ENCODE results near the gene RFC3.

Gene RFC3

DNA sequence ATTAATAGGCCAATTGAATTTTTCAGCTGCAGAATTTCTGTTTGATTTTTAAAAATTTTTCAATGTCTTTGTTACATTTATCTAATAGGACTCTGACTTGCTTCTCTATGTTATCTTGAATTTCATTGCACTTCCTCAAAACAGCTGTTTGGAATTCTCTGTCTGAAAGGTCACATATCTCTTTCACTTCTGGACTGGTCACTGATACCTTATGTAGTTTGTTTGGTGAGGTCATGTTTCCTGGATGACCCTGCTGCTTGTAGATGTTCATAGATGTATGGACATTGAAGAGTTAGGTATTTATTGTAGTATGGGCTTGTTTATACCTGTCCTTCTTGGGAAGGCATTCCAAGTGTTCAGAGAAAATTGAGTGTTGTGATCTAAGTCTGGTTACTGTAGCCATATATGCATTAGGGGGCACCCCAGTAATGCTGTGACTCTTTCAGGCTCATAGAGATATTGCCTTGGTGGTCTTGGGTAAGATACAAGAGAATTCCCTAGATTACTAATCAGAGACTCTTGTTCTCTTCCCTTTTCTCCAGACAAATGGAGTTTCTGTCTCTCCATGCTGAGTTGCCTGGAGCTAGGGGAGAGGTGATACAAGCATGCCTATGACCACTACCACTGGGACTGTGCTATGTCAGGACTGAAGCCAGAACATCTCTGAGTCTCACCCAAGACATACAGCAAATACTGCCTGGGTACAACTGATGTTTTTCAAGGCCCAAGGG is 27.8 kb downstream of the RFC3 start:
- no peaks in the 10 kb centered on the region for H3K4me1 ChIP-seq (ENCODE audit: insufficient read depth, low read length)
- no peak overlapping the region for H3K4me3 ChIP-seq (ENCODE audit: low read length)
- no peak overlapping the region for H3K27ac ChIP-seq (ENCODE audit: low read depth, low read length)
- H3K9me3 ChIP-seq (ENCODE audit: insufficient read depth, low read depth, low read length), result no peaks in the 10 kb centered on the region
- no peak overlapping the region for H3K9ac ChIP-seq (ENCODE audit: low read depth, low read length)
- H3K27me3 ChIP-seq (ENCODE audit: insufficient read depth, low read length), result no peaks in the 10 kb centered on the region
- H3K36me3 ChIP-seq (ENCODE audit: insufficient read depth, low read length), result peaks cover 68% of the 10 kb centered on the region

DNA sequence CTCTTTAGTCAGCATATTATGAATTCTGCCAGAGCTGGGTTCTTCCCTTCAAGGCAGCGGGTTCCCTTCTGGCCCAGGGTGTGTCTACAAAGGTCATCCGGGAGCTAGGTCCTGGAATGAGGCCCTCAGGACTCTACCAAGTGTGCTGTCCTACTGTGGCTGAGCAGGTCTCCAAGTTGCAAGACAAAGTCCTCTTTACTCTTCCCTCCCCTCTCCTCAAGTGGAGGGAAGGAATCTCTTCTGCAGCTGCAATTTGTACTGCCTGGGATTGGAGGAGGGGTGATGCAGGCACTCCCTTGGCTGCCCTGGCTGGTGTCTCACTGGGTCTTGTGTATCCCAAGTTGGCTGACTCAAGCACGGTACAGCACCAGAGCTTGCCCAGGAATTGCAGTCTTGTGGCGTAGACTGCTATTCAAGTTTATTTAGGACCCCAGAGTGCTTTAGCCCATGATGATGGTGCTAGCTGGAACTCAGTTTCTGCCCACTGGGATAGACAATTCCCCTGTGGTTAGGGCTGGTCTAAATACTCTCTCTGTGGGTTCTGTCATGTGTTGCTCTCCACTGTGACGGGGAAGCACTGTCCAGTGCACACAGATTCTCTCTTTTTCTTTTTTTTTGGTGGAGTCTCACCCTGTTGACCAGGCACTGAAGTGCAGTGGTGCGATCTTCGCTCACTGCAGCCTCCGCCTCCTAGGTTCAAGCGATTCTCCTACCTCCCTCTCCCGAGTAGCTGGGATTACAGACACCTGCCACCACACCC is 28.5 kb downstream of the RFC3 start:
- Histone ChIP-seq H3K27me3 (ENCODE audit: insufficient read depth, low read length) (no peaks in the 10 kb centered on the region), H3K4me3 (ENCODE audit: low read length) (no peak overlapping the region), H3K9me3 (ENCODE audit: insufficient read depth, low read depth, low read length) (no peaks in the 10 kb centered on the region), H3K27ac (ENCODE audit: low read depth, low read length) (no peak overlapping the region), H3K4me1 (ENCODE audit: insufficient read depth, low read length) (no peaks in the 10 kb centered on the region), H3K36me3 (ENCODE audit: insufficient read depth, low read length) (peaks cover 63% of the 10 kb centered on the region), H3K9ac (ENCODE audit: low read depth, low read length) (no peak overlapping the region)
- 97% methylated on average over 10 of the region's 10 CpGs for WGBS

DNA sequence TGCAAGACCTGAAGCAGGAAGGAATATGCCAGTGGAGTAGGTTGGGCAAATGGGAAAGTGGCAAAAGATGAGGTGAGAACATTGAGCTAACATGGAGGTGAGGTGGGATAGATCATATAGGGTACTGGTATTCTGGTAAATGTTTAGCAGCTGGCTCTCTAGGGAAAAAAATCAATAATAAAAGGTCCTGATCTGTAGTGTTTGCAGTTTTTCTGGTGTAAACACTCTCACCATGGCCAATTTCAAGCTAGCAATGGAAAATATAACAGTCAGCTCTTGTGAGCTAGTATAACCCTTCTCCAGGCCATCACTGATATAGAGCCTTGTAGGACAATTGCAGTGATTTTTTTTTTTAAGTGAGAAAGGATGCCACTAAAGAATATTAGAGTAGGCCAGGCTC is 31.3 kb downstream of the RFC3 start:
- peaks cover 43% of the 10 kb centered on the region for H3K36me3 ChIP-seq (ENCODE audit: insufficient read depth, low read length)

DNA sequence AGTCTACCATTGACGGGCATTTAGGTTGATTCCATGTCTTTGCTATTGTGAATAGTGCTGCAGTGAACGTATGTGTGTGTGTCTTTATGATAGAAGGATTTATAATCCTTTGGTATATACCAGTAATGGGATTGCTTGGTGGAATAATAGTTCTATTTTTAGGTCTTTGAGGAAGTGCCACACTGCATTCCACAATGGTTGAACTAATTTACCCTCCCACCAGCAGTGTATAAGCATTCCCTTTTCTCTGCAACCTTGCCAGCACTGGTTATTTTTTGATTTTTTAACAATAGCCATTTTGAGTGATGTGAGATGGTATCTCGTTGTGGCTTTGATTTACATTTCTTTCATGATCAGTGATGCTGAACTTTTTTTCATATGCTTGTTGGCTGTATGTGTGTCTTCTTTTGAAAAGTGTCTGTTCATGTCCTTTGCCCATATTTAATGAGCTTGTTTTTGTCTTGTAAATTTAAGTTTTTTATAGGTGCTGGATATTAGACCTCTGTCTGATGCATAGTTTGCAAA is 37.5 kb downstream of the RFC3 start:
- no peaks in the 10 kb centered on the region for H3K9me3 ChIP-seq (ENCODE audit: insufficient read depth, low read depth, low read length)
- H3K9ac ChIP-seq (ENCODE audit: low read depth, low read length), result no peak overlapping the region
- WGBS, result 91% methylated on average over 3 of the region's 3 CpGs
- H3K36me3 ChIP-seq (ENCODE audit: insufficient read depth, low read length), result no peaks in the 10 kb centered on the region
- no peak overlapping the region for H3K27ac ChIP-seq (ENCODE audit: low read depth, low read length)
- H3K4me3 ChIP-seq (ENCODE audit: low read length), result no peak overlapping the region
- no peaks in the 10 kb centered on the region for H3K27me3 ChIP-seq (ENCODE audit: insufficient read depth, low read length)
- no peaks in the 10 kb centered on the region for H3K4me1 ChIP-seq (ENCODE audit: insufficient read depth, low read length)

More for the DNA sequence above, 31.3 kb downstream of the RFC3 start:
- H3K9me3 ChIP-seq (ENCODE audit: insufficient read depth, low read depth, low read length), result no peaks in the 10 kb centered on the region
- no peak overlapping the region for H3K4me3 ChIP-seq (ENCODE audit: low read length)
- H3K4me1 ChIP-seq (ENCODE audit: insufficient read depth, low read length), result no peaks in the 10 kb centered on the region
- H3K27ac ChIP-seq (ENCODE audit: low read depth, low read length), result no peak overlapping the region
- H3K27me3 ChIP-seq (ENCODE audit: insufficient read depth, low read length), result no peaks in the 10 kb centered on the region
- no peak overlapping the region for H3K9ac ChIP-seq (ENCODE audit: low read depth, low read length)

DNA sequence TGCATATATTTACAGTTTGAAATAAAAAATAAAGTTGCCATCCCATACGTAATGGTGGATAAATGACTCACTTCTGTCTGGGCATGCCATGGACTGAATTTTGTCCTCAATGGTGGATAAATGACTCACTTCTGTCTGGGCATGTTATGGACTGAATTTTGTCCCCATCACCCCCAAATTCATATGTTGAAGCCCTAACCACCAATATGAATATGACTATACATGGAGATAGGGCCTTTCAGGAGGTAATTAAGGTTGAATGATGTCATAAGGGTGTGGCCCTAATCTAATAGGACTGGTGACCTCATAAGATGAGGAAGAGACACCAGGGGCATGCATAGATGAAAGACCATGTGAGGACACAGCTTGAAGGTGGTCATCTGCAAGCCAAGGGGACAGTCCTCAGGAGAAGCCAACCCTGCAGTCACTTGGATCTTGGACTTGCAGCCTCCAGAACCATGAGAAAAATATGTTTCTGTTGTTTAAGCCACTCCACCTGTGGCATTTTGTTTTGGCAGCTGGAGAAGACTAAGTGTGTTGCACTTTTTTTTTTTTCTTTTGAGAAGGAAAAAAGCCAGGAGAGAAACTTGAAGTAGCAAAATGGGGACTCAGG is 41.8 kb downstream of the RFC3 start:
- no peak overlapping the region for H3K27ac ChIP-seq (ENCODE audit: low read depth, low read length)
- no peaks in the 10 kb centered on the region for H3K36me3 ChIP-seq (ENCODE audit: insufficient read depth, low read length)
- 94% methylated on average over 1 of the region's 1 CpG for WGBS
- H3K4me3 ChIP-seq (ENCODE audit: low read length), result no peak overlapping the region
- no peaks in the 10 kb centered on the region for H3K9me3 ChIP-seq (ENCODE audit: insufficient read depth, low read depth, low read length)
- no peaks in the 10 kb centered on the region for H3K27me3 ChIP-seq (ENCODE audit: insufficient read depth, low read length)
- H3K9ac ChIP-seq (ENCODE audit: low read depth, low read length), result no peak overlapping the region
- no peaks in the 10 kb centered on the region for H3K4me1 ChIP-seq (ENCODE audit: insufficient read depth, low read length)

DNA sequence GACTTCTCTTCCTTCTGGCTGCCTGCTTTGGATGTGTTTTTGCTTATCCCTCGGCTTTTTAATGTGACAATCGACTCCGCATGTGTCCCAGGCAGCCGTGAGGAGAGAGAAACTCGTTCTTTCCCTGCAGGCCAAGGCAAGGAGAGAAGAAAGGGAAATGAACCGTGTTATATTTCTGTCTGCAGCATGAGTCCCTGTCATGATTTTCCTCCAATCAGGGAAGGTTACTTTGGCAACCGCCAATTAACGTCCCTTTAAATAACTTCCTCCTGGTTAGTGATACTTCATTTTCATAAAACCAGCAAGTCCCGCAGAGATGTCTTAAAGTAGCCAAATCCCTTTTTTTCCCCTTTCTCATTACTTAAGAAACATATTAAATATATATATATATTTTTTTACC is 42.6 kb downstream of the RFC3 start:
- H3K4me1 ChIP-seq (ENCODE audit: insufficient read depth, low read length), result no peaks in the 10 kb centered on the region
- H3K27ac ChIP-seq (ENCODE audit: low read depth, low read length), result no peak overlapping the region
- H3K9me3 ChIP-seq (ENCODE audit: insufficient read depth, low read depth, low read length), result no peaks in the 10 kb centered on the region
- H3K4me3 ChIP-seq (ENCODE audit: low read length), result no peak overlapping the region
- H3K36me3 ChIP-seq (ENCODE audit: insufficient read depth, low read length), result no peaks in the 10 kb centered on the region
- no peaks in the 10 kb centered on the region for H3K27me3 ChIP-seq (ENCODE audit: insufficient read depth, low read length)
- no peak overlapping the region for H3K9ac ChIP-seq (ENCODE audit: low read depth, low read length)
- 93% methylated on average over 9 of the region's 9 CpGs for WGBS

DNA sequence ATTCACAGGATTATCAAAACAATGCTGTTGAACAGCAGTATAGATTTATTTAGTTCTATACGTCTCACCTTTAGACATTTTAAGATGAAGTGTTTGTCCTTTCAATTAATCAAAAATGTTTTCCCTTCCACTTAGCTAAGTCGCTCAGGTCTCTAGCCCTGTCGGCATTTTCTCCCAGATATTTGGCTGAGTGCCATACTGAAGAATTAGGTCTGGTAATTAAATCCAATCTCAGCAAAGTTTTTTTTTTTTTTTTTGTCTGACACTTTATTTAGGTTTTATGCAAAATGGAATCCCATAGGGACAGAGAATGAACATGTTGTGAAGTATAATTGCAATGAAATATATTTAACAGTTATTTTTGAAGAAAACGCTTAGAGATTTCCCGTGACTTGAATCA is 44.1 kb downstream of the RFC3 start:
- 94% methylated on average over 5 of the region's 5 CpGs for WGBS
- Histone ChIP-seq H3K27ac (ENCODE audit: low read depth, low read length) (no peak overlapping the region), H3K36me3 (ENCODE audit: insufficient read depth, low read length) (no peaks in the 10 kb centered on the region), H3K4me3 (ENCODE audit: low read length) (no peak overlapping the region), H3K9ac (ENCODE audit: low read depth, low read length) (no peak overlapping the region), H3K4me1 (ENCODE audit: insufficient read depth, low read length) (no peaks in the 10 kb centered on the region), H3K27me3 (ENCODE audit: insufficient read depth, low read length) (no peaks in the 10 kb centered on the region), H3K9me3 (ENCODE audit: insufficient read depth, low read depth, low read length) (no peaks in the 10 kb centered on the region)

DNA sequence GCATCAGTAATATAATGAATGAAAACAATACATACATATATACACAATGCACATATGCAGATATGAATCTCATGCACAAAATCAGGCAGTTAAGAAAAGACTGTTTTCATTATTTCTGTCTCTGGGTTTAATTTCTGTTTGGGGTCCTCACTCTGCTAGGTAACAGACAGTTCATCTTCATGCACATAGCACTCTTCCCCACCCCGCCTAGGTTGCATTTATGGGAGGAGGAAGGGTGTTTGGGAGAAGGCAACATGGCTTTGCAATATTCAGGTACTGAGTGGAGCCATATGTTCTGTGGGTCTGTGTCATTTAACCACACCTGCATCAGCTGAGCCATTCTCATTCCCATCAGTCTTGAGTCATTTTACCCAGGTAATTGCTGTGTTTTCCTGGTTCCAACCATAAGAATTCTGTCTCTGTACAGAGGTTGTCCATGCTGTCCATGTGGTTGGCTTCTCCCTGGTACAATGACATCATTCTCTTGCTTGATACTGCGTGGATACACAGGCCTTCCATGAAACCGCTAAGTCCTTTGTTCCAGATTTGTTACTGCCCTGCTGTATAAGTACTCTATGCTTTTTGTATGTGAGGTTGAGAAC is 45.3 kb downstream of the RFC3 start:
- no peaks in the 10 kb centered on the region for H3K9me3 ChIP-seq (ENCODE audit: insufficient read depth, low read depth, low read length)
- no peaks in the 10 kb centered on the region for H3K27me3 ChIP-seq (ENCODE audit: insufficient read depth, low read length)
- H3K27ac ChIP-seq (ENCODE audit: low read depth, low read length), result no peak overlapping the region
- H3K4me1 ChIP-seq (ENCODE audit: insufficient read depth, low read length), result no peaks in the 10 kb centered on the region
- no peak overlapping the region for H3K9ac ChIP-seq (ENCODE audit: low read depth, low read length)
- WGBS, result 95% methylated on average over 2 of the region's 3 CpGs
- no peak overlapping the region for H3K4me3 ChIP-seq (ENCODE audit: low read length)
- no peaks in the 10 kb centered on the region for H3K36me3 ChIP-seq (ENCODE audit: insufficient read depth, low read length)

DNA sequence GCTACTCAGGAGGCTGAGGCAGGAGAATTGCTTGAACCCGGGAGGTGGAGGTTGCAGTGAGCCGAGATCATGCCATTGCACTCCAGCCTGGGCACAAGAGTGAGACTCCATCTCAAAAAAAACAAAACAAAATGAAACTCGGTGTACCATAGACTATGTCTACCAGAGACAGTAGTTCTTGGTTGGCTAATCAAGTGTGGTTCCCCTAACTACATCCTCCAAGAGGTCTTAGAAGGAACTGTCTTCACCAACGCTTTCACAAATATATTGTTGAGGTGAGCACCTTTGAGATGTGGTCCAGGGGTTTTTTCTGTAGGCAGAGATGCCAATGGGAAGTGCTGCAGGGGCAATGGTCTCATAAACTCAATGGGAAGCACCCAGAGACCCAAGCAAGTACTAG is 48.0 kb downstream of the RFC3 start:
- H3K9ac ChIP-seq (ENCODE audit: low read depth, low read length), result no peak overlapping the region
- no peaks in the 10 kb centered on the region for H3K36me3 ChIP-seq (ENCODE audit: insufficient read depth, low read length)
- no peak overlapping the region for H3K27ac ChIP-seq (ENCODE audit: low read depth, low read length)
- no peaks in the 10 kb centered on the region for H3K4me1 ChIP-seq (ENCODE audit: insufficient read depth, low read length)
- H3K9me3 ChIP-seq (ENCODE audit: insufficient read depth, low read depth, low read length), result no peaks in the 10 kb centered on the region
- no peaks in the 10 kb centered on the region for H3K27me3 ChIP-seq (ENCODE audit: insufficient read depth, low read length)
- H3K4me3 ChIP-seq (ENCODE audit: low read length), result no peak overlapping the region
- 98% methylated on average over 4 of the region's 4 CpGs for WGBS

DNA sequence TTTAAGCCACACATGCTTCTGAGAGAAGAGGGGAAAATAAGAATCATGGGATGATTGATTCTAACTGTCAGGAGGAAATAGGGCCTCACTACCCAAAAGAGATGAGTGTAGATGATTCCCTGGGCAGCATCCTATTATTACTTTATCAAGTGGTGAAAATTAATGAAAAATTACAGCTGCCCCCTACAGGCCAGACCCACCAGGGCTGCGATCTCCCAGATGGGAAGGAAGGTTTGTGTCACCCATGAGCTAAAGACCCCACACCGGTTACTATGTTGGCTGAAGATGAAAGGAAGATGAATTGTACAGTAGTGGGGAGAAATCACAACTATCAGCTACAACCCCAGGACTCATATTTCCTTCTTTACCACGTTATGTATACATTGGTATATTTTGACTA is 49.5 kb downstream of the RFC3 start:
- Histone ChIP-seq H3K36me3 (ENCODE audit: insufficient read depth, low read length) (no peaks in the 10 kb centered on the region), H3K9me3 (ENCODE audit: insufficient read depth, low read depth, low read length) (no peaks in the 10 kb centered on the region), H3K4me1 (ENCODE audit: insufficient read depth, low read length) (no peaks in the 10 kb centered on the region), H3K27me3 (ENCODE audit: insufficient read depth, low read length) (no peaks in the 10 kb centered on the region), H3K27ac (ENCODE audit: low read depth, low read length) (no peak overlapping the region), H3K9ac (ENCODE audit: low read depth, low read length) (no peak overlapping the region), H3K4me3 (ENCODE audit: low read length) (no peak overlapping the region)
- 88% methylated on average over 2 of the region's 3 CpGs for WGBS

DNA sequence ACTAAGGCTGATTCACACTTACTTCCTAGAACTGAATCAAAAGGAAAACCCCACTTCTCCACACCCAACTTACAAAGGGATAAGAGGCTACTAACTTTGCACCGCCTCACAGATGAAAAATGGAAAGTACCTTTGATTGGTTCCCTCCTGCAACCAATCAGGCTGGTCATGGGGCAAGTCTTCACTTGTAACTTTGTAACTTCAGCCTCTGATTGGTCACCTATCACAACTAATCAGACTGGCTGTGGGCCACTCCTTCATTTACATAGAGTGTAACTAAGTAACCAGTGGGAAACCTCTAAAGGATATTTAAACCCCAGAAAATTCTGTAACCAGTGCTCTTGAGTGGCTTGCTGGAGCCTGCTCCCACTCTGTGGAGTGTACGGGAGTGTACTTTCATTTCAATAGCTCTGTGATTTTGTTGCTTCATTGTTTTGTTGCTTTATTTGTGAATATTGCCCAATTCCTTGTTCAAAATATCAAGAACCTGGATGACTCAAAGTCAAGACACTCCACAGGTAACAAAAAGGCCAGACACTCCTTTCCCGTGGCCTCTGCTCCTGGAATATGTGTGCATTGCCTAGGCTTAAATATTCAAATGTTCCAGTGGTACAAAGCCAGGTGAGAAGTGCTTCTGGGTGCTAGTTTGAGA is 50.5 kb downstream of the RFC3 start:
- 92% methylated on average over 3 of the region's 3 CpGs for WGBS
- no peaks in the 10 kb centered on the region for H3K4me1 ChIP-seq (ENCODE audit: insufficient read depth, low read length)
- H3K36me3 ChIP-seq (ENCODE audit: insufficient read depth, low read length), result no peaks in the 10 kb centered on the region
- no peaks in the 10 kb centered on the region for H3K27me3 ChIP-seq (ENCODE audit: insufficient read depth, low read length)
- H3K4me3 ChIP-seq (ENCODE audit: low read length), result no peak overlapping the region
- no peak overlapping the region for H3K9ac ChIP-seq (ENCODE audit: low read depth, low read length)
- no peak overlapping the region for H3K27ac ChIP-seq (ENCODE audit: low read depth, low read length)
- H3K9me3 ChIP-seq (ENCODE audit: insufficient read depth, low read depth, low read length), result no peaks in the 10 kb centered on the region

Measured in HUES64 (cell line).